ENCODE measurements around the gene NOP9.

The NOP9 gene

DNA sequence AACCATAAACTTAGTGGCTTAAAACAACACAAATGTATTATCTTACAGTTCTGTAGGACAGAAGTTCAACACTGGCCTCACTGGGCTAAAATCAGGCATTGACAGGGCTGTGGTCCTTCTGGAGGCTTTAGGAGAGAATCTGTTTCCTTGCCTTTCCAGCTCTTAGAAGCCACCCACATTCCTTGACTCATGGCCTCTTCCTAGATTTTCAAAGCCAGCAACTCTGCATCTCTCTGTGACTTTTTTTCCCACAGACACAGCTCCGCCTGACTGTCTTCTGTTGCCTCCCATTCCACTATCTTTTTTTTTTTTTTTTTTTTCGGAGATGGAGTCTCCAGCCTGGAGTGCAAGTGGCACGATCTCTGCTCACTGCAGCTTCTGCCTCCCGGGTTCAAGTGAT is 56.6 kb downstream of the NOP9 start:
- no peak for DNase-seq

All from amniotic stem cell (primary cell).